IMR-90 (cell line): ENCODE results near the gene MAPK1. TPM values are rescaled to one million over a fixed set of nuclear protein-coding genes. Genes with fewer than 3 reads are reported as not detected.

Source experiments
- ATAC-seq: fragments of 200-7000 bp; cut with Tn5 transposase; 2 replicates; pipeline ENCODE4 v1.9.1; 2020; ENCODE audit warnings: low read depth, mild to moderate bottlenecking, moderate library complexity
- BruUV-seq: library from RNA; stranded (reverse); fragments of 400-500 nt; replicated peaks from 2 replicates; lab custom pipeline; 2021; lab: Mats Ljungman, UMichigan
- CTCF ChIA-PET: fragments of 300-600 bp; formaldehyde crosslinking; extraction: SDS; loops from one replicate; lab custom pipeline; 2021; ENCODE audit warnings: antibody characterized with exemption; lab: Yijun Ruan, JAX
- POLR2A ChIA-PET: fragments of 300-600 bp; sonication (Branson Sonifier 250); formaldehyde crosslinking; loops from one replicate; lab custom pipeline; 2022; ENCODE audit warnings: antibody characterized with exemption; ENCODE audit not compliant: unreplicated experiment; lab: Charles Lee
- DNase-seq: peaks from one replicate; pipeline ENCODE4 v3.0.0; 2013
- H2AFZ ChIP-seq: replicated peaks from 2 replicates; pipeline ENCODE3; 2013; ENCODE audit warnings: low read length, mild to moderate bottlenecking; ENCODE audit not compliant: poor library complexity
- H2AK5ac ChIP-seq: 2 replicates; pipeline ENCODE4 v1.6.1; 2013; ENCODE audit warnings: low read depth, low read length, inconsistent platforms
- H2AK9ac ChIP-seq: replicated peaks from 2 replicates; pipeline ENCODE3; 2013; ENCODE audit warnings: mild to moderate bottlenecking, low read depth, low read length, moderate library complexity; ENCODE audit not compliant: poor library complexity
- H2BK120ac ChIP-seq: 2 replicates; pipeline ENCODE4 v1.6.1; 2013; ENCODE audit warnings: low read depth, low read length, inconsistent platforms
- H2BK15ac ChIP-seq: 3 replicates; pipeline ENCODE4 v1.6.1; 2013; ENCODE audit warnings: low read depth, low read length, inconsistent platforms
- H2BK20ac ChIP-seq: 2 replicates; pipeline ENCODE4 v1.6.1; 2013; ENCODE audit warnings: low read depth, mild to moderate bottlenecking, inconsistent platforms, low read length, moderate library complexity
- H2BK5ac ChIP-seq: 2 replicates; pipeline ENCODE4 v1.6.1; 2013; ENCODE audit warnings: mild to moderate bottlenecking, low read depth, low read length, inconsistent platforms; ENCODE audit not compliant: poor library complexity, severe bottlenecking
- H3K14ac ChIP-seq: replicated peaks from 2 replicates; pipeline ENCODE4 v1.6.1; 2013; ENCODE audit warnings: low read depth, low read length, inconsistent platforms
- H3K18ac ChIP-seq: 2 replicates; pipeline ENCODE4 v1.6.1; 2013; ENCODE audit warnings: low read depth, low read length, control low read depth
- H3K23ac ChIP-seq: 2 replicates; pipeline ENCODE4 v1.6.1; 2013; ENCODE audit warnings: low read depth, low read length, inconsistent platforms
- H3K27ac ChIP-seq: 2 replicates; pipeline ENCODE4 v1.5.1; 2013; ENCODE audit warnings: mild to moderate bottlenecking, control low read depth, low read length; ENCODE audit not compliant: insufficient read depth
- H3K27me3 ChIP-seq: 2 replicates; pipeline ENCODE4 v1.6.1; 2013; ENCODE audit warnings: low read length; ENCODE audit not compliant: control insufficient read depth, insufficient read depth
- H3K36me3 ChIP-seq: 2 replicates; pipeline ENCODE4 v1.6.1; 2013; ENCODE audit warnings: low read length, mixed read lengths; ENCODE audit not compliant: control insufficient read depth, insufficient read depth
- H3K4ac ChIP-seq: 2 replicates; pipeline ENCODE4 v1.6.1; 2013; ENCODE audit warnings: low read depth, low read length, inconsistent platforms
- H3K4me1 ChIP-seq: 2 replicates; pipeline ENCODE4 v1.6.1; 2013; ENCODE audit warnings: low read length, mixed read lengths; ENCODE audit not compliant: control insufficient read depth, insufficient read depth
- H3K4me2 ChIP-seq: 2 replicates; pipeline ENCODE4 v1.6.1; 2013; ENCODE audit warnings: low read depth, mild to moderate bottlenecking, control low read depth, low read length, moderate library complexity
- H3K4me3 ChIP-seq: 2 replicates; pipeline ENCODE4 v1.5.1; 2013; ENCODE audit warnings: low read depth, mild to moderate bottlenecking, control low read depth, low read length, moderate library complexity; ENCODE audit not compliant: insufficient read depth
- H3K56ac ChIP-seq: 2 replicates; pipeline ENCODE4 v1.6.1; 2013; ENCODE audit warnings: low read length, inconsistent platforms; ENCODE audit not compliant: insufficient read depth; ENCODE audit errors: extremely low read depth
- H3K79me1 ChIP-seq, 2 experiments: 2 replicates each; pipeline ENCODE4 v1.6.1; 2013; ENCODE audit warnings: low read length in 2 of 2, inconsistent platforms in 1 of 2, low read depth in 1 of 2
- H3K9ac ChIP-seq: 2 replicates; pipeline ENCODE4 v1.6.1; 2013; ENCODE audit warnings: low read depth, low read length, control low read depth
- H3K9me1 ChIP-seq: 2 replicates; pipeline ENCODE4 v1.6.1; 2013; ENCODE audit warnings: low read length, inconsistent platforms; ENCODE audit not compliant: insufficient read depth
- H3K9me3 ChIP-seq: 2 replicates; pipeline ENCODE4 v1.6.1; 2013; ENCODE audit warnings: low read length; ENCODE audit not compliant: control insufficient read depth, insufficient read depth
- H4K20me1 ChIP-seq: 2 replicates; pipeline ENCODE4 v1.6.1; 2013; ENCODE audit warnings: low read length, inconsistent platforms; ENCODE audit not compliant: insufficient read depth
- H4K5ac ChIP-seq: 2 replicates; pipeline ENCODE4 v1.6.1; 2013; ENCODE audit warnings: mild to moderate bottlenecking, low read depth, low read length, control low read depth
- H4K8ac ChIP-seq, 2 experiments: 2 replicates each; pipeline ENCODE4 v1.6.1; 2013; ENCODE audit warnings: low read depth in 2 of 2, low read length in 2 of 2, control low read depth in 1 of 2, inconsistent platforms in 1 of 2
- H4K91ac ChIP-seq: 2 replicates; pipeline ENCODE4 v1.6.1; 2013; ENCODE audit warnings: low read depth, low read length, inconsistent platforms; ENCODE audit not compliant: insufficient read depth
- BHLHE40 ChIP-seq: fragments of 150-350 bp; IDR thresholded peaks from 2 replicates; pipeline ENCODE4 v1.6.1; 2016; ENCODE audit warnings: mild to moderate bottlenecking, low read depth, low read length
- CEBPB ChIP-seq: IDR thresholded peaks from 2 replicates; pipeline ENCODE4 v1.6.1; 2012; ENCODE audit warnings: low read depth, low read length, improper control_type of control experiment
- CHD1 ChIP-seq: IDR thresholded peaks from 2 replicates; pipeline ENCODE4 v1.6.1; 2012; ENCODE audit warnings: low read depth, low read length, improper control_type of control experiment
- MXI1 ChIP-seq: IDR thresholded peaks from 2 replicates; pipeline ENCODE4 v1.6.1; 2012; ENCODE audit warnings: low read depth, mild to moderate bottlenecking, low read length, moderate library complexity, borderline replicate concordance
- WGBS, 2 experiments: methylation state at CpG; one replicate each; pipeline versions ENCODE4 v1.1.5 to v1.1.7; 2013; ENCODE audit warnings: missing lambda C conversion rate in 2 of 2; ENCODE audit not compliant: insufficient read length in 1 of 2; ENCODE audit errors: extremely low coverage in 2 of 2; 5-methylcytosine and 5-hydroxymethylcytosine counted together
- dilution Hi-C: fragments of 300-500 bp; cut with HindIII; formaldehyde crosslinking; loops from one replicate; pipeline ENCODE4 v1.14.3; 2018; ENCODE audit warnings: low sequenced_read_pairs; ENCODE audit not compliant: unreplicated experiment
- in situ Hi-C: fragments of 300-500 bp; cut with MboI; formaldehyde crosslinking; loops from 3 replicates; pipeline ENCODE4 v1.14.3; 2019; ENCODE audit warnings: low sequenced_read_pairs, inconsistent platforms, mixed read lengths
- intact Hi-C: fragments of 100-400 bp; cut with micrococcal nuclease; formaldehyde crosslinking; loops from 2 replicates; pipeline ENCODE4 v1.10.0; 2022
- polyA plus RNA-seq, 3 experiments: library from polyadenylated mRNA; depleted of rRNA; stranded (reverse); fragments of >200 nt; gene quantifications; 2 replicates each; pipeline ENCODE4 v1.2.3, GENCODE V29; 2012; ENCODE audit warnings: low replicate concordance in 1 of 3
- total RNA-seq: library from RNA; depleted of rRNA; stranded (reverse); fragments of >200 nt; gene quantifications from 2 replicates; pipeline ENCODE4 v1.2.3, GENCODE V29; 2012
- TF ChIP-seq, protein P1 (sequence below): fragments of 150-350 bp; IDR thresholded peaks from 2 replicates; pipeline ENCODE4 v1.6.1; 2017; ENCODE audit warnings: mild to moderate bottlenecking, antibody characterized with exemption, low read length, low read depth

Gene MAPK1
- total and polyA plus RNA-seq, 2 of the 4 experiments (the other 2 are of a cell fraction) = 41.0 to 51.3 TPM

DNA sequence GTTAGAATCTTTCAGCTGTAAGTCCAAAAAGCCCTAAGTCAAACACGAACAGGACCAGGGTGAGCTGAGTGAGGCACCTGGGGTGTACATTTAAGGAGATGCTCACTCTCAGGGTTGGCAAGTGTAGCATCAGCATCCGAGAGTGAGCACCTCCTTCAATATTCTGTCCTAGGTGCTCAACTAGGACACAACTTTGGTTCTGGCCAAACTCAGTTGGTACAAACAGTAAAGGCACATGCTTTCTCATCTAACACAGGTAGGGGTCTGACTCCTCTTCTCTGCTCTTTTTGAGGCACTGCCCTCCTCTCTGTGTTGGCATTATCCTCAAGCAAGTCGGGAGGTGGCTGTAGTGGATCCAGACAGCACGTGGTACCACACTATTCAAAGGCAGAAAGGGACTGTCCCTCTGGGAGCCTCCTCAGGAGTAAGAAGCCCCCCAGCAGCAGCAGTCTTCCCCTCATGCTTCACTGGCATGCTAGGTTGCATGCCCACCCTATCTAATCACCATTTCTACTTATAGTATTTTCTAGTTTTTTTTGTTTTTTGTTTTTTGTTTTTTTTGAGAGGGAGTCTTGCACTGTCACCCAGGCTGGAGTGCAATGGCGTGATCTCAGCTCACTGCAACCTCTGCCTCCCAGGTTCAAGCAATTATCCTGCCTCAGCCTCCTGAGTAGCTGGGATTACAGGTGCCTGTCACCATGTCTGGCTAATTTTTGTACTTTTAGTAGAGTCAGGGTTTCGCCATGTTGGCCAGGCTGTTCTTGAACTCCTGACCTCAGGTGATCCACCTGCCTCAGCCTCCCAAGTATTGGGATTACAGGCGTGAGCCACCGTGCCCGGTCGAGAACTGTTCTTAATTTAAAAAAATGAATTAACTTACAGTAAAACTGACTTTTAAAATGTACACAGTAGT, 14.7 kb upstream of the MAPK1 start (continued):
- TF ChIP-seq MXI1 (no peak), CEBPB (no peak)

DNA sequence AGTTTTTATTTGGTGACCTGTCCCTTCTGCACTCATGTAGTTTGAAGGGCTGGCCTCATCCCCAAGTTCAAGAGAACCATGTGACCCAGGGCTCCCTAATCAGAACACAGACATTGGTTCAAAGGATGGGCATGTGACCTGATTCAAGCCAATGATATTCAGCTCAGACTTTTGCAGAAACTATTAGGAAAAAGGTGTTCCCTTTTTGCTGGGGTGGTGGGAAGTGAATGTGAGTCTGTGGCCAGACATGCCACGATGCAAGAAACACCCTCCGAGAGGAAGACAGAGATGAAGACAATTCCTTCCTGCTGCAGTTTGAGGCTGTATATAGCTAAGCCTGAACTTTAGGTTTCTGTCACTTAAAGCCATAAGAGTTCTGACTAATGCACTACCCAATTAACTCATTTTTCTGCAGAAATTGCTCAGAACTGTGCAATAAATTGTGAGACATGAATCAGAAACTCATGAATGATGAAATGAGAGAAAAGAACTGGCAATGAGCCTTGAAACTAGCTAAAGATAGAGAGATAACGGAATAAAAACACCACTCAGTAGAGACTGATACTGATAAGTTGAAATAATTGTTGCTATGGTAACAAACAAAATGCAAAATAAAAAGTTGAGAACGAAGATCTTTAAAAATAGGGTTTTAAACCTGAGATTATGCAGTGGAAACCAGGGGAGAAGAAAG, 9.2 kb upstream of the MAPK1 start:
- H2AK9ac ChIP-seq = no peak overlapping the region
- H3K4me3 ChIP-seq = no peak overlapping the region
- H2BK15ac ChIP-seq = no peak overlapping the region
- no peak overlapping the region for H3K9ac ChIP-seq
- no peak overlapping the region for H3K14ac ChIP-seq
- no peak overlapping the region for H2BK120ac ChIP-seq
- H3K27me3 ChIP-seq = no peaks in the 10 kb centered on the region
- no peak overlapping the region for H2BK20ac ChIP-seq
- no peaks in the 10 kb centered on the region for H3K36me3 ChIP-seq
- no peaks in the 10 kb centered on the region for H3K4me1 ChIP-seq
- in situ Hi-C loops = no loop called here
- CTCF ChIA-PET = no interaction called here
- no peak overlapping the region for H3K4ac ChIP-seq
- H4K8ac ChIP-seq = no peak overlapping the region
- intact Hi-C loops = no loop called here
- dilution Hi-C loops = no loop called here
- H4K91ac ChIP-seq = no peak overlapping the region
- ATAC-seq = peak; percentile 44
- H4K20me1 ChIP-seq = no peaks in the 10 kb centered on the region
- no peak for TF ChIP-seq CHD1
- peak; percentile 92 for TF ChIP-seq CEBPB
- TF ChIP-seq, protein P1, sequence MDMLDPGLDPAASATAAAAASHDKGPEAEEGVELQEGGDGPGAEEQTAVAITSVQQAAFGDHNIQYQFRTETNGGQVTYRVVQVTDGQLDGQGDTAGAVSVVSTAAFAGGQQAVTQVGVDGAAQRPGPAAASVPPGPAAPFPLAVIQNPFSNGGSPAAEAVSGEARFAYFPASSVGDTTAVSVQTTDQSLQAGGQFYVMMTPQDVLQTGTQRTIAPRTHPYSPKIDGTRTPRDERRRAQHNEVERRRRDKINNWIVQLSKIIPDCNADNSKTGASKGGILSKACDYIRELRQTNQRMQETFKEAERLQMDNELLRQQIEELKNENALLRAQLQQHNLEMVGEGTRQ = peak; percentile 75
- no peak for TF ChIP-seq BHLHE40
- H2AK5ac ChIP-seq = no peak overlapping the region
- H2AFZ ChIP-seq = no peak overlapping the region
- POLR2A ChIA-PET = no interaction called here
- H2BK5ac ChIP-seq = no peak overlapping the region
- no peaks in the 10 kb centered on the region for H3K79me1 ChIP-seq
- H3K27ac ChIP-seq = no peak overlapping the region
- BruUV-seq = no TSS peak
- no peak overlapping the region for H3K4me2 ChIP-seq
- H3K56ac ChIP-seq = no peak overlapping the region
- no peaks in the 10 kb centered on the region for H3K9me3 ChIP-seq
- no peak overlapping the region for H3K23ac ChIP-seq
- H3K9me1 ChIP-seq = no peaks in the 10 kb centered on the region; the same call in 1 of the 2 replicates
- no CpG with 5 or more reads among the region's 4 CpGs for WGBS, 2 experiments
- no peak overlapping the region for H3K18ac ChIP-seq
- no peak overlapping the region for H4K5ac ChIP-seq
- peak; percentile 68 for DNase-seq
